ENCODE results near the gene ZSCAN10. TPM values are rescaled to one million over a fixed set of nuclear protein-coding genes. Genes with fewer than 3 reads are reported as not detected.

Gene ZSCAN10
- total and polyA plus RNA-seq, 9 of the 15 experiments (the other 6 are each of a cell fraction or from before 2014, with no cell fraction given): 0.22 TPM; not detected in 8

DNA sequence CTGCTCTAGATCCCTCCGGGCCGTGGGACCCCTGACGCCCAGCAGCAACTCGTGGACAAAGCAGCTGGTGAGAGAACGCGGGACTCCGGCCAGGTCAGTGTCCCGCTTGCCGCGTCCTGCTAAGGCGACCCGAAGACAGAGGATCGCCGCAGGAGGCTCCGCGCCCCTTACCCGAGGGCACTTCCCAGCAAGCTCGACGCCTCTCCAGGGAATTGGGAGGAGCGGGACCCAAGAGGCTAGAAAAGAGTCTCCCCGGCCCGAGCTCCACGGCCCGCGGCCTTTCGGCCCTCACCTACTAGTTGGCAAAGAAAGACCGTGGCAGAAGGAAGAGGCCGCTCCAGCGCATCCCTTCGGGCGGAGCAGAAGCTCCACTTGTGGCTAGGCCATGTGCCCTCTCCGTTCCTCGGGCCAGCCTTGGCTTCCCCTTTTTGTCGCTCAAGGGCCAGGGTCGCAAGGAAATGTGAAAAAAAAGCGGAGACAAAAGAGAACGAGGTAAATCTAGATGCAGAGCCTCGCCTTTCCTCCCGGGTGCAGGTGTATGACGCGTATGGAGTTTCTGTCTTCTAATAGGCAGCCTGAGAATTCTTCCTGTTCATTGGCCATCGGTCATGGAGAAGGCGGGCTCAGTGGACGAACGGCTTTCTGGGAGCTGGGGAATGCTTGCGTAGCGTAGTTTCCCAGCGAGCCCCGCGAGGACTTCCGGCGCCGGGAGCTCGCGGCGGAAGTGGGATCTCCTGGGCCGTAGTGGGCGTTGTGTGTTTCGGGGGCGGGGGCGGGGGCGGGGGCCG lies 35.4 kb upstream of the ZSCAN10 start, which contains the start of gene ZNF213 (continued):
- TF ChIP-seq NR2F6 (CRISPR knock-in tag; IDR thresholded peaks at IDR 0.05) (no peak), SUPT5H (IDR thresholded peaks at IDR 0.05) (peak; percentile 87), MEIS2 (IDR thresholded peaks at IDR 0.05; ENCODE audit: partially characterized antibody) (no peak), TRIM28 (IDR thresholded peaks at IDR 0.05) (no peak), ZNF12 (CRISPR knock-in tag; IDR thresholded peaks at IDR 0.05) (no peak), IRF2 (CRISPR knock-in tag; IDR thresholded peaks at IDR 0.05) (no peak), CHD4 (IDR thresholded peaks at IDR 0.05; ENCODE audit: insufficient read depth, insufficient replicate concordance, low read depth, low read length, poor library complexity, severe bottlenecking) (no peak), MED1 (CRISPR knock-in tag; IDR thresholded peaks at IDR 0.05; ENCODE audit: borderline replicate concordance) (no peak), PHF8 (IDR thresholded peaks at IDR 0.05; ENCODE audit: borderline replicate concordance, low read length) (peak; percentile 94; the same call in 1 of the 2 replicates), SIN3A (IDR thresholded peaks at IDR 0.05; ENCODE audit: borderline replicate concordance in 2 of 2, control insufficient read depth in 1 of 2, low read depth in 2 of 2, low read length in 2 of 2) (peak in 1 of 2 experiments; percentile 25; a peak in 1 of 4 replicates), ZSCAN29 (IDR thresholded peaks at IDR 0.05) (no peak), LCOR (CRISPR knock-in tag; IDR thresholded peaks at IDR 0.05) (no peak), FOXO4 (CRISPR knock-in tag; IDR thresholded peaks at IDR 0.05) (no peak)
- TF ChIP-seq, protein P1, sequence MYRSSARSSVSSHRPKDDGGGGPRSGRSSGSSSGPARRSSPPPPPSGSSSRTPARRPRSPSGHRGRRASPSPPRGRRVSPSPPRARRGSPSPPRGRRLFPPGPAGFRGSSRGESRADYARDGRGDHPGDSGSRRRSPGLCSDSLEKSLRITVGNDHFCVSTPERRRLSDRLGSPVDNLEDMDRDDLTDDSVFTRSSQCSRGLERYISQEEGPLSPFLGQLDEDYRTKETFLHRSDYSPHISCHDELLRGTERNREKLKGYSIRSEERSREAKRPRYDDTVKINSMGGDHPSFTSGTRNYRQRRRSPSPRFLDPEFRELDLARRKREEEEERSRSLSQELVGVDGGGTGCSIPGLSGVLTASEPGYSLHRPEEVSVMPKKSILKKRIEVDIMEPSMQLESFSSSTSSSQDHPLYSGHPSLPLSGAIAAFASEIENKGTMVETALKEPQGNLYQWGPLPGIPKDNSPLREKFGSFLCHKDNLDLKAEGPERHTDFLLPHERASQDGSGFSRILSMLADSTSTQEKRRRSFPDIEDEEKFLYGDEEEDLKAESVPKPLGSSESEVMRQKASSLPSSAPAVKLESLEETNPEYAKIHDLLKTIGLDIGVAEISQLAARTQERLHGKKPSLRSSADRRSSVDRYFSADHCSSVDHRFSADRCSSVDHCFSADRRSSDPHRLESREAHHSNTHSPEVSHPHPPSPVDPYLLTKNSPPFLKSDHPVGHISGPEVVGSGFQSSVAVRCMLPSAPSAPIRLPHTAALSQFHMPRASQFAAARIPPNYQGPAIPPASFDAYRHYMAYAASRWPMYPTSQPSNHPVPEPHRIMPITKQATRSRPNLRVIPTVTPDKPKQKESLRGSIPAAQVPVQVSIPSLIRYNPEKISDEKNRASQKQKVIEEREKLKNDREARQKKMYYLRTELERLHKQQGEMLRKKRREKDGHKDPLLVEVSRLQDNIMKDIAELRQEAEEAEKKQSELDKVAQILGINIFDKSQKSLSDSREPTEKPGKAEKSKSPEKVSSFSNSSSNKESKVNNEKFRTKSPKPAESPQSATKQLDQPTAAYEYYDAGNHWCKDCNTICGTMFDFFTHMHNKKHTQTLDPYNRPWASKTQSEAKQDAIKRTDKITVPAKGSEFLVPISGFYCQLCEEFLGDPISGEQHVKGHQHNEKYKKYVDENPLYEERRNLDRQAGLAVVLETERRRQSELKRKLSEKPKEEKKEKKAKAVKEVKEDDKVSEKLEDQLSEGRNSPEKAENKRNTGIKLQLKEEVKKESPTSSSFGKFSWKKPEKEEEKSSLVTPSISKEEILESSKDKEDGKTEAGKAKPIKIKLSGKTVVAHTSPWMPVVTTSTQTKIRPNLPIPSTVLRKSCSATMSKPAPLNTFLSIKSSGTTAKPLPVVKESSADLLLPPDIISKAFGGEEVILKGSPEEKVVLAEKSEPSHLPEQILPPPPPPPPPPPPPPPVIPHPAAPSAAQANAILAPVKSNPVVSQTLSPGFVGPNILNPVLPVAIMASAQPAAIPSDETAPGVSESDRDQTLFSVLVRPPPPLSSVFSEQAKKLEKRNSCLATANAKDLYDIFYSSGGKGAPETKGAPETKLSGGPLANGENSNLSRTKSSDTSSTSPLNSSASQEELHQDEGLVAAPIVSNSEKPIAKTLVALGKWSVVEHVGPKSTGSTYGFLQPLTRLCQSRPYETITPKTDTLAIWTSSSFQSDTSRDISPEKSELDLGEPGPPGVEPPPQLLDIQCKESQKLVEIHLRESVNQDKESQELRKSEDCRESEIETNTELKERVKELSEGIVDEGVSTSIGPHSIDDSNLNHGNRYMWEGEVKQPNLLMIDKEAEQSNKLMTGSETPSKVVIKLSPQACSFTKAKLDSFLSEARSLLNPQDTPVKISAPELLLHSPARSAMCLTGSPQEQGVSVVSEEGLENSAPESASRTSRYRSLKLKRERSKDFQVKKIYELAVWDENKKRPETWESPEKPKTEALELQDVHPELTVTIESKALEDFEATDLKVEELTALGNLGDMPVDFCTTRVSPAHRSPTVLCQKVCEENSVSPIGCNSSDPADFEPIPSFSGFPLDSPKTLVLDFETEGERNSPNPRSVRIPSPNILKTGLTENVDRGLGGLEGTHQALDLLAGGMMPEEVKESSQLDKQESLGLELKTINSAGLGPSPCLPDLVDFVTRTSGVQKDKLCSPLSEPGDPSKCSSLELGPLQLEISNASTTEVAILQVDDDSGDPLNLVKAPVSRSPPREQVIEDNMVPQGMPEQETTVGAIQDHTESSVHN (IDR thresholded peaks at IDR 0.05; ENCODE audit: borderline replicate concordance in 1 of 2, low read depth in 1 of 2): no peak
